Panc1 (cell line): ENCODE data around the gene DIP2C.

ENCODE experiments used
- CTCF ChIP-seq: fragments of 450-650 bp; IDR thresholded peaks from 2 replicates; pipeline ENCODE4 v1.5.1; 2017; ENCODE audit warnings: mild to moderate bottlenecking
- POLR2AphosphoS5 ChIP-seq: IDR thresholded peaks from 2 replicates; pipeline ENCODE4 v1.6.1; 2012; ENCODE audit warnings: mild to moderate bottlenecking, low read depth, low read length, moderate library complexity

- no peak for TF ChIP-seq CTCF
- no peak for TF ChIP-seq POLR2AphosphoS5
Measured at GRCh38 chr10:637221-637620, 52.2 kb downstream of the DIP2C start.
